Right cardiac atrium (tissue), 5 donors: Measurements from ENCODE around the gene DHX57. TPM values are rescaled to one million over a fixed set of nuclear protein-coding genes. Genes with fewer than 3 reads are reported as not detected.

Experiments
- ATAC-seq, 2 donors: fragments of 200-7000 bp; cut with Tn5 transposase; one replicate each; pipeline versions ENCODE4 v1.8.0 to v1.9.1; 2020; ENCODE audit warnings: moderate library complexity in 2 of 2, mild to moderate bottlenecking in 1 of 2
- DNase-seq, 3 donors: peaks; one replicate each; pipeline ENCODE4 v3.0.0-alpha.2; 2020
- H3K27ac ChIP-seq: one replicate; pipeline ENCODE4 v1.5.1; 2013; ENCODE audit warnings: mild to moderate bottlenecking, low read length, control low read depth, moderate library complexity
- H3K27me3 ChIP-seq: one replicate; pipeline ENCODE4 v1.6.1; 2013; ENCODE audit not compliant: control insufficient read depth, insufficient read depth
- H3K4me1 ChIP-seq: one replicate; pipeline ENCODE4 v1.6.1; 2013; ENCODE audit warnings: low read length; ENCODE audit not compliant: control insufficient read depth, insufficient read depth
- H3K4me3 ChIP-seq: one replicate; pipeline ENCODE4 v1.5.1; 2013; ENCODE audit warnings: low read length, control low read depth
- H3K9me3 ChIP-seq: one replicate; pipeline ENCODE4 v1.6.1; 2013; ENCODE audit warnings: low read length; ENCODE audit not compliant: control insufficient read depth
- WGBS: extraction: QIAGEN DNeasy Blood & Tissue Kit; methylation state at CpG from one replicate; pipeline ENCODE4 v1.1.7; 2013; 5-methylcytosine and 5-hydroxymethylcytosine counted together
- intact Hi-C, 4 donors: fragments of 100-400 bp; cut with DNase I; formaldehyde crosslinking; loops; one replicate each; pipeline versions ENCODE4 v1.11.0 to v1.14.0; 2022 to 2023
- long read RNA-seq, 4 donors: library from polyadenylated mRNA; unstranded; transcript quantifications; one replicate each; pipeline ENCODE4 v2.0.0, GENCODE V29; 2020 to 2021
- polyA plus RNA-seq: library from polyadenylated mRNA; stranded (reverse); fragments of 200-250 nt; gene quantifications from one replicate; pipeline ENCODE4 v1.2.3, GENCODE V29; 2013
- total RNA-seq, 4 donors: library from RNA; stranded (reverse); fragmentation: NEBNext Ultra II Directional; extraction: Animal tissue kit (Norgen Biotek cat#: 25700); gene quantifications; one replicate each; pipeline ENCODE4 v1.2.1, GENCODE V29; 2021
- donor health status: healthy with polysubstance abuse.
- donor health status: DM: no; HTN: yes; CAD: no.
- donor health status: DM: no; HTN: no; CAD: no.
- donor health status: DM: no; HTN: yes; CAD: no; lungs with severe emphysema.
- donor health status: DM: yes; HTN: yes; CAD: no.

The DHX57 gene
- 10 to 100 TPM in 1 of 4 donors, 1 to 10 TPM in 3; 8.5 to 10.9 (median 8.8) TPM for total RNA-seq
- polyA plus RNA-seq, result 6.0 TPM
- long read RNA-seq, donor 1, full-length matches to known transcripts, result 1 of 4 reads
- long read RNA-seq, donor 1, partial matches to known transcripts, result 3 of 4 reads
- long read RNA-seq, donor 1, other reads (novel, unspliced or antisense), result 0 of 4 reads
- long read RNA-seq, donor 2, full-length matches to known transcripts, result 4 of 5 reads
- long read RNA-seq, donor 2, partial matches to known transcripts, result 0 of 5 reads
- long read RNA-seq, donor 2, other reads (novel, unspliced or antisense), result 1 of 5 reads
- long read RNA-seq, donor 3, full-length matches to known transcripts, result 7 of 18 reads
- long read RNA-seq, donor 3, partial matches to known transcripts, result 10 of 18 reads
- long read RNA-seq, donor 3, other reads (novel, unspliced or antisense), result 1 of 18 reads
- long read RNA-seq, donor 4, full-length matches to known transcripts, result 1 of 3 reads
- long read RNA-seq, donor 4, partial matches to known transcripts, result 2 of 3 reads
- long read RNA-seq, donor 4, other reads (novel, unspliced or antisense), result 0 of 3 reads

DNA sequence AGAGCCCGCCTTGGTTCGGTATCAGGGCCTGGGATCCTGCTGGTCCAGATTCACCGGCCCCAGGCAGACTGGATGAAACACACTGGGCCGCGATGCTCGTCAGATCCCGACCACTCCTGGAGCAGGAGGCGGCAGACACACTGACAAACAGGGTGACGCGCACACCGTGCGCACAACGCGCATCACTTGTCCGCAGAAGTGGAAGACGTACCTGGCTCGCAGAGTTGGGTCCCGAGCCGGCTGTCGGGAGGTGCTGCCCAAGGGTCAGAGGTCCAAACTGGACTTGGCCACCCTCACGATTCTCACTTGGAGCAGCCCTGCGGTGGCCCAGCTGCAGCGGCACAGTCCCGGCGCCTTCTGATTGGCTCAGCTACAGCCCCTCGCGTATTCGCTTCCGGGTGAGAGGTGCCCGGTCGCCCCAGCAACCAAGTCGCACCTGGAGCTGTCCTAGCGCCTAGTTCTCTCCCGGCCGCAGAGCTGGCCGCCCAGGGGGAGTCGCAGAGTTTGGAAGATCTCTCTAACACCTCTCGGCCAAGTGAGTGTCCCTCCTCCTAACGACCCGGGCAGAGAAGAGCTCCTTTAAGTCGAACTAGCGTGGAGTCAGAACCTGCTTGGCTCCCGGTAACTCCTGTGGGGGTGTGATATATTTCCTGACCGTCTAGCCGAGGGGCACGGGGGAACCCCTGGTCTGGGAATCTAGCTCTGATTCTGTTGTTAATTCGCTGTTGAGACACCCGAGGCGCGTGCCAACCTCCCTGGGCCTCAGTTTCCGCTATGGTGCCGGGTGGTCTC lies at the start of gene DHX57, which contains the start of gene MORN2:
DHX57 (minus strand) TSS at position 359 of the 792 bp plus-strand sequence. CDS start 7,529 bp downstream, outside the sequence.
MORN2 (plus strand) TSS at position 401 of the 792 bp plus-strand sequence.
- DNase-seq (peak; percentile 91 to 94 (median 94)), ATAC-seq (peak; percentile 99 to 100)
- Histone ChIP-seq H3K27me3 (no peaks in the 10 kb centered on the region), H3K4me1 (no peaks in the 10 kb centered on the region), H3K4me3 (peak within 1 kb of the TSS; percentile 84), H3K27ac (no peak within 1 kb of the TSS), H3K9me3 (no peaks in the 10 kb centered on the region)
- intact Hi-C loops, result no loop called here
- 1% methylated on average over 52 of the region's 52 CpGs for WGBS

DNA sequence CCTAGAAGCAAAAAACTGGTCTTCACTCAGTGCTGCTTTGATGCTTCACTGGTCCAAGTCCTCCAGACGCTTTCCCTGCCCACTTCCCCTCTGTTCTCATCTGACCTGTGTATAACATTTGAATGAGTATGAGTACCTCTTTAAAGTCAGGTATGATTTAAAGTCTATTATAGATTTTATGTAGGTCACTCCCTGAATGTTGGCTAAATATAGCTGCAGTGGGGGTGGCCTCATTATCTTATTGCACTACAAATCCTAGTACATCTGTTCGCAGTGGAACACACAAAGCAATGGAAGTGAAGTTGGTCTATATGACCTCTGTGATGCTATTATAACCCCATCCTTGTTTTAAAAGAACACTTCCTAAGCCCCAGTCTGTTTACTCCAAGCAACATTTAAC lies 47.2 kb upstream of the DHX57 start:
- H3K27me3 ChIP-seq, result no peaks in the 10 kb centered on the region
- H3K27ac ChIP-seq, result no peak overlapping the region
- DNase-seq (no peak), ATAC-seq (no peak)
- H3K4me1 ChIP-seq, result no peaks in the 10 kb centered on the region
- H3K9me3 ChIP-seq, result no peaks in the 10 kb centered on the region
- 79% methylated on average over 2 of the region's 2 CpGs for WGBS
- H3K4me3 ChIP-seq, result no peak overlapping the region
- intact Hi-C loops, result no loop called here

GRCh38 chr2:38922389-38922788 lies 46.7 kb upstream of the DHX57 start:
- no peak for ATAC-seq
- Histone ChIP-seq H3K4me1 (no peaks in the 10 kb centered on the region), H3K27me3 (no peaks in the 10 kb centered on the region), H3K9me3 (no peaks in the 10 kb centered on the region), H3K27ac (no peak overlapping the region), H3K4me3 (no peak overlapping the region)
- DNase-seq, result no peak
- intact Hi-C loops, result no loop called here
- WGBS, result 91% methylated on average over 4 of the region's 4 CpGs

GRCh38 chr2:38912619-38913018 lies 36.9 kb upstream of the DHX57 start:
- ATAC-seq (no peak), DNase-seq (no peak)
- no peak overlapping the region for H3K27ac ChIP-seq
- 97% methylated on average over 1 of the region's 1 CpG for WGBS
- intact Hi-C loops, result no loop called here
- no peaks in the 10 kb centered on the region for H3K9me3 ChIP-seq
- H3K27me3 ChIP-seq, result no peaks in the 10 kb centered on the region
- H3K4me3 ChIP-seq, result no peak overlapping the region
- H3K4me1 ChIP-seq, result peaks cover 1% of the 10 kb centered on the region

GRCh38 chr2:38911191-38911590 lies 35.5 kb upstream of the DHX57 start:
- Histone ChIP-seq H3K9me3 (no peaks in the 10 kb centered on the region), H3K27ac (no peak overlapping the region), H3K27me3 (no peaks in the 10 kb centered on the region), H3K4me1 (peaks cover 1% of the 10 kb centered on the region), H3K4me3 (no peak overlapping the region)
- DNase-seq (no peak), ATAC-seq (no peak)
- intact Hi-C loops, result no loop called here
- WGBS, result 83% methylated on average over 1 of the region's 1 CpG

GRCh38 chr2:38909872-38910271 lies 34.1 kb upstream of the DHX57 start:
- Histone ChIP-seq H3K27me3 (no peaks in the 10 kb centered on the region), H3K27ac (no peak overlapping the region), H3K4me1 (peaks cover 1% of the 10 kb centered on the region), H3K4me3 (no peak overlapping the region), H3K9me3 (no peaks in the 10 kb centered on the region)
- no peak for DNase-seq
- intact Hi-C loops, result no loop called here
- ATAC-seq, result no peak
- WGBS, result 90% methylated on average over 1 of the region's 1 CpG

- Histone ChIP-seq H3K27ac (no peak overlapping the region), H3K4me1 (peaks cover 1% of the 10 kb centered on the region), H3K9me3 (no peaks in the 10 kb centered on the region), H3K27me3 (no peaks in the 10 kb centered on the region), H3K4me3 (no peak overlapping the region)
- WGBS, result 73% methylated on average over 2 of the region's 2 CpGs
- no peak for ATAC-seq
- intact Hi-C loops, result no loop called here
- DNase-seq, result no peak
These were observed 32.2 kb upstream of the DHX57 start for GRCh38 chr2:38907743-38908562.

DNA sequence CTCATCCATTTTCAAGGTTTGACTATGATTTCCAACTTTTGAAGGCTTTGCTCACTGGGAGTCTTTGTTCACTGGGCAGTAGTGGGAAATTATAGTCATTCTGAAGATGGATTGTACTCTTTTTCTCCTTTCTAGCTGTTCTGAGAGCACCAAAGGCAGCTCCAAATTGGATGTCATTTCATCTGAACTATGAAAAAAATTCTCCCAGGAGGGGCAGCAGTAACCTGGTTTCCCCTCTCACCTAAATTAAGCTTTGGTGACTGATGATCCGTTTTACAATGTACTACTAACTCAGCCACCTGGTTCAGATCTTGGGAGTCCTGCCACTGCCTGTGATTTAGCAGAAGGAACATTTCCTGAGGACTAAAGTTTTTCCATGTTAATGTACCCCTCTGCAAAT lies 31.5 kb upstream of the DHX57 start:
- Histone ChIP-seq H3K27me3 (no peaks in the 10 kb centered on the region), H3K27ac (no peak overlapping the region), H3K4me3 (no peak overlapping the region), H3K4me1 (peaks cover 1% of the 10 kb centered on the region), H3K9me3 (no peaks in the 10 kb centered on the region)
- ATAC-seq (no peak), DNase-seq (no peak)
- WGBS, result 72% methylated on average over 1 of the region's 1 CpG
- intact Hi-C loops, result no loop called here

- H3K4me1 ChIP-seq, result peaks cover 1% of the 10 kb centered on the region
- no peak for ATAC-seq
- intact Hi-C loops, result no loop called here
- no peaks in the 10 kb centered on the region for H3K9me3 ChIP-seq
- WGBS, result 78% methylated on average over 2 of the region's 2 CpGs
- DNase-seq, result no peak
- no peak overlapping the region for H3K27ac ChIP-seq
- no peak overlapping the region for H3K4me3 ChIP-seq
- H3K27me3 ChIP-seq, result no peaks in the 10 kb centered on the region
These were observed 29.5 kb upstream of the DHX57 start for GRCh38 chr2:38905251-38905650.

GRCh38 chr2:38900726-38901125 lies 25.0 kb upstream of the DHX57 start:
- intact Hi-C loops, result no loop called here
- no peak for ATAC-seq
- WGBS, result 60% methylated on average over 1 of the region's 1 CpG

More at GRCh38 chr2:38900726-38901125, 25.0 kb upstream of the DHX57 start:
- Histone ChIP-seq H3K27ac (no peak overlapping the region), H3K4me3 (no peak overlapping the region), H3K4me1 (no peaks in the 10 kb centered on the region), H3K9me3 (no peaks in the 10 kb centered on the region), H3K27me3 (no peaks in the 10 kb centered on the region)
- DNase-seq, result no peak
